Activated CD8-positive, alpha-beta memory T cell treated with anti-CD3 and anti-CD28 coated beads, Interleukin-2, amount 10 ng/mL, durations not matched to agents 7 days and 5 days (primary cell): Measurements from ENCODE around the gene LILRB1. TPM values are rescaled to one million over a fixed set of nuclear protein-coding genes. Genes with fewer than 3 reads are reported as not detected.
"Not testable (repeated sequence)": the region's sequence is repeated elsewhere in the genome, so short reads cannot be mapped to it uniquely, and the experiment has no call there.

Experiments used
- ATAC-seq: fragments of 150-1000 bp; cut with Tn5 transposase; one replicate; pipeline ENCODE4 v1.10.0; 2021; ENCODE audit warnings: moderate library complexity
- CTCF ChIA-PET: fragments of 350-600 bp; sonication (Branson Sonifier 250); formaldehyde crosslinking; loops from one replicate; lab custom pipeline; 2021; ENCODE audit warnings: antibody characterized with exemption; lab: Charles Lee
- DNase-seq: peaks from one replicate; pipeline ENCODE4 v3.0.0-alpha.2; 2020
- H3K27ac Mint-ChIP-seq: one replicate; pipeline ENCODE4 v1.8.0; 2021; ENCODE audit warnings: mild to moderate bottlenecking, mixed read lengths
- H3K27me3 Mint-ChIP-seq: one replicate; pipeline ENCODE4 v1.8.0; 2021; ENCODE audit warnings: mixed read lengths
- H3K36me3 Mint-ChIP-seq: one replicate; pipeline ENCODE4 v1.8.0; 2021; ENCODE audit warnings: mild to moderate bottlenecking, mixed read lengths
- H3K4me1 Mint-ChIP-seq: one replicate; pipeline ENCODE4 v1.8.0; 2021; ENCODE audit warnings: mixed read lengths
- H3K4me3 Mint-ChIP-seq: one replicate; pipeline ENCODE4 v1.8.0; 2021; ENCODE audit warnings: mild to moderate bottlenecking, moderate library complexity, mixed read lengths
- H3K9me3 Mint-ChIP-seq: one replicate; pipeline ENCODE4 v1.8.0; 2022; ENCODE audit warnings: low read depth, mixed read lengths
- total RNA-seq, 2 experiments: library from RNA; stranded (reverse); gene quantifications; one replicate each; pipeline ENCODE4 v1.2.3, GENCODE V29; 2021

Gene LILRB1
- total RNA-seq, 2 experiments from 2014 or later = 3.0 to 4.0 TPM

- DNase-seq (no peak), ATAC-seq (no peak)
- H3K4me1 Mint-ChIP-seq = no peaks in the 10 kb centered on the region
- CTCF ChIA-PET = no interaction called here
- H3K9me3 Mint-ChIP-seq = no peaks in the 10 kb centered on the region
- no peak overlapping the region for H3K27ac Mint-ChIP-seq
- H3K27me3 Mint-ChIP-seq = peaks cover 2% of the 10 kb centered on the region
- no peaks in the 10 kb centered on the region for H3K36me3 Mint-ChIP-seq
- no peak overlapping the region for H3K4me3 Mint-ChIP-seq
Measured at GRCh38 chr19:54660306-54660705, 30.0 kb downstream of the LILRB1 start.

GRCh38 chr19:54660964-54661363, 30.7 kb downstream of the LILRB1 start:
- Mint-ChIP-seq H3K4me3 (no peak overlapping the region), H3K9me3 (no peaks in the 10 kb centered on the region), H3K27me3 (no peaks in the 10 kb centered on the region), H3K36me3 (no peaks in the 10 kb centered on the region), H3K4me1 (no peaks in the 10 kb centered on the region), H3K27ac (no peak overlapping the region)
- ATAC-seq = no peak
- CTCF ChIA-PET = interaction anchor here (1.3 kb wide), 1 partner anchor 8 kb away, joined by 3 read pairs; no protein-coding TSS in a partner anchor
- no peak for DNase-seq

GRCh38 chr19:54661846-54662481, 31.7 kb downstream of the LILRB1 start:
- Mint-ChIP-seq H3K27ac (no peak overlapping the region), H3K4me1 (no peaks in the 10 kb centered on the region), H3K36me3 (no peaks in the 10 kb centered on the region), H3K9me3 (no peaks in the 10 kb centered on the region), H3K4me3 (no peak overlapping the region), H3K27me3 (no peaks in the 10 kb centered on the region)
- ATAC-seq (no peak), DNase-seq (no peak)
- CTCF ChIA-PET = interaction anchor here (1.3 to 1.9 kb wide), 3 partner anchors 8 to 12 kb away, joined by 3 to 5 read pairs (median 5); no protein-coding TSS in a partner anchor

- ATAC-seq = no peak
- Mint-ChIP-seq H3K27me3 (no peaks in the 10 kb centered on the region), H3K9me3 (no peaks in the 10 kb centered on the region), H3K36me3 (no peaks in the 10 kb centered on the region), H3K4me1 (no peaks in the 10 kb centered on the region), H3K4me3 (no peak within 1 kb of the TSS), H3K27ac (no peak within 1 kb of the TSS)
- DNase-seq = no peak
- CTCF ChIA-PET = interaction anchor here (1.4 to 1.9 kb wide), 2 partner anchors 9 to 11 kb away, joined by 5 read pairs; no protein-coding TSS in a partner anchor
Measured at GRCh38 chr19:54662730-54663129, 32.4 kb downstream of the LILRB1 start, which contains the start of gene LILRB4. LILRB4 (plus strand) TSS chr19:54662985; CDS start chr19:54663034, 49 bp downstream.

DNA sequence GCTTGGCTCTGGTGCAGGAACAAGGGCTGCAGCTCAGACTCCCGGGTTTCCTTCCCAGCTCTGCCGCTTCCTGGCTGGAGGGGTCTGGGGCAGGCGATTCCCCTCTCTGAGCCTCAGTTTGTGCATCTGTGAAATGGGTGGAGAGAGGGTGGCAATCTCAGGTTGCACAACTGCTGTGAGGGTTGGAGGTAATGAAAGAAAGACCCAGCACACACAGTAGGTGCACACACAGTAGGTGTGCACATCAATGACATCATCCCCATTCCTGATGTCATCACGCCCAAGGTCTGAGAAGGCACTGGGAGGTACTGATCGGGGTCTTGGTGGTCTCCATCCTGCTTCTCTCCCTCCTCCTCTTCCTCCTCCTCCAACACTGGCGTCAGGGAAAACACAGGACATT, 35.2 kb downstream of the LILRB1 start:
- CTCF ChIA-PET = interaction anchor here (1.5 kb wide), 1 partner anchor 9 kb away, joined by 6 read pairs; no protein-coding TSS in a partner anchor
- ATAC-seq = no peak
- H3K27me3 Mint-ChIP-seq = peaks cover 7% of the 10 kb centered on the region
- H3K36me3 Mint-ChIP-seq = no peaks in the 10 kb centered on the region
- H3K27ac Mint-ChIP-seq = no peak overlapping the region
- peaks cover 4% of the 10 kb centered on the region for H3K9me3 Mint-ChIP-seq
- no peak for DNase-seq
- H3K4me1 Mint-ChIP-seq = no peaks in the 10 kb centered on the region
- no peak overlapping the region for H3K4me3 Mint-ChIP-seq

DNA sequence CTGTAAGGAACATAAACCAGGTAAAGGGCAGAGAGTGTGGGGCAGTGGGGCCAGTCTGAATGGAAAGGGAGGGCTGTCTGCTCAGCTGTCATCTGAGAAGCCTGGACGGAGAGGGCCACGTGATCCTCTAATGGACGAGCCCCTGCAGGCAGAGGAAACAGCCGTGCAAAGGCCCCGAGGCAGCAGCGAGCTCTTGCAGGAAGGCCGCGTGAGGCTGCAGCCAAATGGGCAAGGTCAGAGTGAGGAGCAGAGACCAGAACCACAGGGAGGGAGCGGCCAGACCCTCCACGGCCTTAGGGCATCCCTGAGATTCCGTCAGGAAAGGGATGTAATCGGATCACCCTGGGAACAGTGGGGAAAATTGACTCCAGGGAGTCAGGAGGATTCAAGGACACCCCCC, 36.9 kb downstream of the LILRB1 start:
- no peaks in the 10 kb centered on the region for H3K36me3 Mint-ChIP-seq
- no peak overlapping the region for H3K27ac Mint-ChIP-seq
- CTCF ChIA-PET = interaction anchor here (0.6 kb wide), 1 partner anchor 189 kb away, joined by 3 read pairs; no protein-coding TSS in a partner anchor
- ATAC-seq (no peak), DNase-seq (no peak)
- no peaks in the 10 kb centered on the region for H3K4me1 Mint-ChIP-seq
- H3K27me3 Mint-ChIP-seq = peaks cover 7% of the 10 kb centered on the region
- peaks cover 4% of the 10 kb centered on the region for H3K9me3 Mint-ChIP-seq
- H3K4me3 Mint-ChIP-seq = no peak overlapping the region

GRCh38 chr19:54668353-54668752, 38.1 kb downstream of the LILRB1 start:
- CTCF ChIA-PET = no interaction called here
- H3K9me3 Mint-ChIP-seq = peaks cover 4% of the 10 kb centered on the region

GRCh38 chr19:54670576-54671357, 40.5 kb downstream of the LILRB1 start:
- H3K27me3 Mint-ChIP-seq = peaks cover 10% of the 10 kb centered on the region
- H3K4me1 Mint-ChIP-seq = peaks cover 2% of the 10 kb centered on the region
- DNase-seq (no peak), ATAC-seq (no peak)
- H3K36me3 Mint-ChIP-seq = no peaks in the 10 kb centered on the region
- no peak overlapping the region for H3K4me3 Mint-ChIP-seq
- H3K27ac Mint-ChIP-seq = no peak overlapping the region
- peaks cover 4% of the 10 kb centered on the region for H3K9me3 Mint-ChIP-seq
- CTCF ChIA-PET = interaction anchor here (0.9 to 1.1 kb wide), 2 partner anchors 16 to 191 kb away, joined by 4 to 6 read pairs; no protein-coding TSS in a partner anchor

More at GRCh38 chr19:54668353-54668752, 38.1 kb downstream of the LILRB1 start:
- H3K36me3 Mint-ChIP-seq = no peaks in the 10 kb centered on the region
- H3K4me1 Mint-ChIP-seq = no peaks in the 10 kb centered on the region
- ATAC-seq (no peak), DNase-seq (no peak)
- H3K27ac Mint-ChIP-seq = no peak overlapping the region
- no peak overlapping the region for H3K4me3 Mint-ChIP-seq
- H3K27me3 Mint-ChIP-seq = peaks cover 10% of the 10 kb centered on the region

DNA sequence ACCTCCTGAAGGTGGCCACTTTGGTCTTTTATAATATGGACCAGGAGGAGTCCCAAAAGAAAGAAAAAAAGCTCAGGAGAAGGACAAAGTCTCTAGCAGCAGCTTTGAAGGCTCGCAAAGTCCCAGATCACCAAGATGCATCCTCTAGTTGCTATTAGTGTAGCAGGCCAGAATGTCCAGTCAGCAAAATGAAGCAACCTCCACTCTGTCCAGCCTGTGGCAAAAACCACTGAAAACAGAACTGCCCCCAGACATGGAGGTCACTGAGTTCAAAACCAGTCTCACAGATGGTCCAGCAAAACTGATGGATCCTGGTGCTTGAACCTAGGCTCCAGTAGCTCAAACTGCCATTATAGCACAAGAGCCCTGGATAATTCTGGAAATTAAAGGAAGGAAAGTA, 42.9 kb downstream of the LILRB1 start:
- no peak for DNase-seq
- no peak for ATAC-seq
- no peak overlapping the region for H3K4me3 Mint-ChIP-seq
- H3K27me3 Mint-ChIP-seq = peaks cover 14% of the 10 kb centered on the region
- CTCF ChIA-PET = interaction anchor here (1.0 to 4.2 kb wide), 7 partner anchors 11 to 831 kb away, joined by 3 to 76 read pairs (median 6); partner anchors contain the start of gene LILRB4
- peaks cover 2% of the 10 kb centered on the region for H3K4me1 Mint-ChIP-seq
- H3K36me3 Mint-ChIP-seq = no peaks in the 10 kb centered on the region
- no peak overlapping the region for H3K27ac Mint-ChIP-seq
- peaks cover 2% of the 10 kb centered on the region for H3K9me3 Mint-ChIP-seq

DNA sequence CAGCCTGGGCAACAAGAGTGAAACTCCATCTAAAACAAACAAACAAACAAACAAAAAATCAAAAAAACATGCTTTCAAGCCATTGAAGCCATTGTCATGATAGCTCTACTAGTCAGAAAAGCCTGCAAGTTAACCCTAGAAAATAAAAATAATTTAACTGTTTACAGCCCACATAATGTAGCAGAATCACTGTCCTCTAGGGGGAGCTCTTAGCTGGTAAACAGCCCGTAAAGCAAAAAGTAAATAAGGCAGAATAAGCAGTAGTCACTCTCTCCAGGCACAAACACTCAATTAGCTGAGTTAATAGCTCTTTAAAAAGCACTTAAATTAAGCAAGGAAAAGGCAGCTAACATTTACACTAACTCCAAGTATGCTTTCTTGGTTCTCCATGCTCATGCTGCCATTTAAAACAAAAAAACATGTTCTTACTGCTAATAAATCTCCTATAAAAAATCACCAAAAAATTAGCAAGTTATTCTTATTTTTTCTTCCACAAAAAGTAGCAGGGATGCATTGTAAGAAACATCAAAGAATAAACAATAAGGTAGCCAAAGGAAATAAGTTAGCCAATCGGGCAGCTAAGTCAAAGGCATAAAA, 43.8 kb downstream of the LILRB1 start:
- CTCF ChIA-PET = interaction anchor here (0.7 to 4.2 kb wide), 21 partner anchors 9 to 830 kb away, joined by 3 to 76 read pairs (median 5); partner anchors contain the start of genes CDC42EP5 and LILRB4
- H3K27me3 Mint-ChIP-seq = peaks cover 14% of the 10 kb centered on the region

GRCh38 chr19:54676210-54676834, 46.0 kb downstream of the LILRB1 start:
- H3K27ac Mint-ChIP-seq, H3K9me3 Mint-ChIP-seq, ATAC-seq, H3K36me3 Mint-ChIP-seq, H3K4me1 Mint-ChIP-seq, DNase-seq, H3K4me3 Mint-ChIP-seq: not testable (repeated sequence)
- CTCF ChIA-PET = interaction anchor here (2.3 to 4.2 kb wide), 3 partner anchors 28 to 197 kb away, joined by 6 to 76 read pairs (median 9); no protein-coding TSS in a partner anchor
- peaks cover 16% of the 10 kb centered on the region for H3K27me3 Mint-ChIP-seq

More for the DNA sequence above, 43.8 kb downstream of the LILRB1 start:
- Mint-ChIP-seq H3K4me1 (peaks cover 2% of the 10 kb centered on the region), H3K9me3 (no peaks in the 10 kb centered on the region), H3K4me3 (no peak overlapping the region), H3K36me3 (no peaks in the 10 kb centered on the region), H3K27ac (no peak overlapping the region)
- no peak for ATAC-seq
- no peak for DNase-seq

DNA sequence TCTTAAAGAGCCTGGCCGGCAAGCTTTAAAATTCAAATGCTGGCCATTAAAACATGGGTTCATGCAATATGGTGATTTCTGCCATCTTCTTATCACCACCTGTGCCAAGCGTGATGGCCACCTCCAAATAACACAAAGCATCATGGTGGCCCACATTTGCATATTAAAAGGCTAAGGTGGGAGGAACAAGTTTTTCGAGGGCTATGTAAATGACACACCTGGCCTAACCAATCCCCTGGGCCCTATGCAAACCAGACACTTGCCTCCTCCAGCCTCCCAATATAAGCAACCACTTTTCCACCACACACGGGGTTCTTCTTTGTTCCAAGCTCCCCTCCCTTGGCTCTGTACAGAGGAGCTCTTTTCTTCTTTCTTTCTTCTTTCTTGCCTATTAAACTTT, 46.9 kb downstream of the LILRB1 start:
- Mint-ChIP-seq H3K4me1 (peaks cover 2% of the 10 kb centered on the region), H3K36me3 (no peaks in the 10 kb centered on the region), H3K27ac (no peak overlapping the region), H3K9me3 (no peaks in the 10 kb centered on the region), H3K4me3 (no peak overlapping the region), H3K27me3 (peaks cover 16% of the 10 kb centered on the region)
- no peak for DNase-seq
- ATAC-seq = no peak
- CTCF ChIA-PET = interaction anchor here (0.6 to 2.3 kb wide), 3 partner anchors 196 to 204 kb away, joined by 3 to 9 read pairs (median 3); partner anchors contain the start of gene CDC42EP5
